HEK293T (cell line): ENCODE measurements around the gene TCHH.

Source experiments
- CTCF ChIA-PET: fragments of 350-600 bp; formaldehyde crosslinking; extraction: SDS; loops from one replicate; lab custom pipeline; 2021; ENCODE audit warnings: antibody characterized with exemption, inconsistent platforms; lab: Yijun Ruan, JAX
- POLR2A ChIA-PET: fragments of 350-600 bp; formaldehyde crosslinking; extraction: SDS; loops from one replicate; lab custom pipeline; 2020; ENCODE audit warnings: antibody characterized with exemption, inconsistent platforms; lab: Yijun Ruan, JAX
- DNase-seq: peaks from one replicate; pipeline ENCODE4 v3.0.0; 2012; ENCODE audit warnings: mixed read lengths; ENCODE audit errors: extremely low spot score
- ARNT ChIP-seq: fragments of 450-650 bp; IDR thresholded peaks from 2 replicates; pipeline ENCODE4 v1.6.1; 2017; ENCODE audit warnings: mild to moderate bottlenecking
- BHLHE40 ChIP-seq: fragments of 450-650 bp; IDR thresholded peaks from 2 replicates; pipeline ENCODE4 v1.6.1; 2016; ENCODE audit warnings: mild to moderate bottlenecking, moderate library complexity, borderline replicate concordance
- CTBP1 ChIP-seq: fragments of 450-650 bp; IDR thresholded peaks from 2 replicates; pipeline ENCODE4 v1.6.1; 2016; ENCODE audit warnings: borderline replicate concordance
- ELF4 ChIP-seq: fragments of 450-650 bp; IDR thresholded peaks from 2 replicates; pipeline ENCODE4 v1.6.1; 2017; ENCODE audit warnings: antibody characterized with exemption
- FOXA1 ChIP-seq: fragments of 450-650 bp; IDR thresholded peaks from 2 replicates; pipeline ENCODE4 v1.6.1; 2016; ENCODE audit warnings: mild to moderate bottlenecking
- FOXK2 ChIP-seq: fragments of 450-650 bp; IDR thresholded peaks from 2 replicates; pipeline ENCODE4 v1.6.1; 2016; ENCODE audit warnings: mild to moderate bottlenecking
- FOXM1 ChIP-seq: fragments of 450-650 bp; IDR thresholded peaks from 2 replicates; pipeline ENCODE4 v1.6.1; 2017; ENCODE audit warnings: mild to moderate bottlenecking, borderline replicate concordance
- HDGF ChIP-seq: fragments of 450-650 bp; IDR thresholded peaks from 2 replicates; pipeline ENCODE4 v1.6.1; 2017; ENCODE audit warnings: antibody characterized with exemption, borderline replicate concordance
- L3MBTL2 ChIP-seq: fragments of 450-650 bp; conservative IDR thresholded peaks from 2 replicates; pipeline ENCODE4 v1.6.1; 2016; ENCODE audit warnings: mild to moderate bottlenecking
- LEF1 ChIP-seq: fragments of 450-650 bp; IDR thresholded peaks from 2 replicates; pipeline ENCODE4 v1.6.1; 2017; ENCODE audit warnings: mild to moderate bottlenecking, borderline replicate concordance
- NFRKB ChIP-seq: fragments of 450-650 bp; IDR thresholded peaks from 2 replicates; pipeline ENCODE4 v1.6.1; 2016; ENCODE audit warnings: mild to moderate bottlenecking, moderate library complexity
- PKNOX1 ChIP-seq: fragments of 450-650 bp; IDR thresholded peaks from 2 replicates; pipeline ENCODE4 v1.6.1; 2016
- SP1 ChIP-seq: fragments of 450-650 bp; IDR thresholded peaks from 2 replicates; pipeline ENCODE4 v1.6.1; 2017
- SUZ12 ChIP-seq: fragments of 450-650 bp; IDR thresholded peaks from 2 replicates; pipeline ENCODE4 v1.6.1; 2016; ENCODE audit warnings: mild to moderate bottlenecking
- TARDBP ChIP-seq: fragments of 450-650 bp; IDR thresholded peaks from 2 replicates; pipeline ENCODE4 v1.6.1; 2016
- ZNF384 ChIP-seq: fragments of 450-650 bp; IDR thresholded peaks from 2 replicates; pipeline ENCODE4 v1.6.1; 2016

TCHH gene

GRCh38 chr1:152115344-152115743 lies at the start of gene TCHH:
Gene TCHH, minus strand, starts transcription at chr1:152115444. Its CDS starts 1,364 bp downstream, at chr1:152114080.
- DNase-seq, result no peak
- TF ChIP-seq LEF1 (no peak), HDGF (no peak), BHLHE40 (no peak), FOXK2 (no peak)
- CTCF ChIA-PET, result no interaction called here
- POLR2A ChIA-PET, result no interaction called here

- no peak for DNase-seq
- POLR2A ChIA-PET, result no interaction called here
- CTCF ChIA-PET, result no interaction called here
- TF ChIP-seq BHLHE40, result no peak
- no peak for TF ChIP-seq CTBP1
- no peak for TF ChIP-seq NFRKB
- TF ChIP-seq LEF1, result no peak
- no peak for TF ChIP-seq FOXA1
- TF ChIP-seq SUZ12, result no peak
- TF ChIP-seq PKNOX1, result no peak
- no peak for TF ChIP-seq HDGF
- no peak for TF ChIP-seq TARDBP
- no peak for TF ChIP-seq SP1
- no peak for TF ChIP-seq FOXM1
- TF ChIP-seq L3MBTL2, result no peak
- TF ChIP-seq FOXK2, result no peak
- TF ChIP-seq ARNT, result no peak
Observed at GRCh38 chr1:152164517-152165136, 49.4 kb upstream of the TCHH start.

GRCh38 chr1:152162792-152163463 lies 47.7 kb upstream of the TCHH start:
- CTCF ChIA-PET, result no interaction called here
- TF ChIP-seq TARDBP (no peak), BHLHE40 (no peak), SUZ12 (no peak), CTBP1 (no peak)
- POLR2A ChIA-PET, result no interaction called here
- no peak for DNase-seq

GRCh38 chr1:152160576-152160975 lies 45.3 kb upstream of the TCHH start:
- DNase-seq, result no peak
- ChIA-PET POLR2A (no interaction called here), CTCF (no interaction called here)
- TF ChIP-seq FOXK2, result no peak
- TF ChIP-seq TARDBP, result no peak
- TF ChIP-seq L3MBTL2, result no peak
- no peak for TF ChIP-seq ZNF384
- TF ChIP-seq LEF1, result no peak
- TF ChIP-seq FOXA1, result no peak
- TF ChIP-seq ELF4, result no peak
- no peak for TF ChIP-seq PKNOX1
- no peak for TF ChIP-seq SP1
- no peak for TF ChIP-seq BHLHE40
- TF ChIP-seq FOXM1, result no peak
- no peak for TF ChIP-seq CTBP1
- TF ChIP-seq HDGF, result no peak
- no peak for TF ChIP-seq SUZ12

- CTCF ChIA-PET, result no interaction called here
- POLR2A ChIA-PET, result no interaction called here
- TF ChIP-seq BHLHE40, result no peak
- no peak for TF ChIP-seq L3MBTL2
- TF ChIP-seq FOXA1, result no peak
- DNase-seq, result no peak
Observed at GRCh38 chr1:152159144-152159543, 43.9 kb upstream of the TCHH start, which contains the start of gene RPTN. Gene RPTN, minus strand, starts transcription at chr1:152159228. Its CDS starts 1,339 bp downstream, at chr1:152157889.

- POLR2A ChIA-PET, result no interaction called here
Observed at GRCh38 chr1:152153996-152154395, 38.8 kb upstream of the TCHH start.

GRCh38 chr1:152151646-152152045 lies 36.4 kb upstream of the TCHH start:
- ChIA-PET CTCF (interaction anchor here (0.6 kb wide), 2 partner anchors 10 to 36 kb away, joined by 3 to 4 read pairs; no protein-coding TSS in a partner anchor), POLR2A (no interaction called here)
- TF ChIP-seq ZNF384, result no peak
- no peak for TF ChIP-seq BHLHE40
- no peak for TF ChIP-seq NFRKB
- no peak for TF ChIP-seq FOXK2
- no peak for TF ChIP-seq ARNT
- TF ChIP-seq PKNOX1, result no peak
- no peak for TF ChIP-seq CTBP1
- TF ChIP-seq FOXM1, result no peak
- no peak for TF ChIP-seq FOXA1
- DNase-seq, result no peak

More at GRCh38 chr1:152153996-152154395, 38.8 kb upstream of the TCHH start:
- no peak for DNase-seq
- CTCF ChIA-PET, result no interaction called here
- TF ChIP-seq CTBP1, result no peak
